GM12875 (cell line): Measurements from ENCODE around the gene RAPH1.

Experiments
- H3K4me3 ChIP-seq: one replicate; pipeline ENCODE4 v1.5.1; 2011; ENCODE audit warnings: low read depth, low read length, control low read depth
- TF ChIP-seq, protein P1 (sequence below): IDR thresholded peaks from 2 replicates; pipeline ENCODE4 v1.5.1; 2011; ENCODE audit warnings: low read depth, mild to moderate bottlenecking, control low read depth, inconsistent platforms, low read length, moderate library complexity, borderline replicate concordance; ENCODE audit not compliant: insufficient read depth

Gene RAPH1

GRCh38 chr2:203361922-203362321 lies 173.2 kb downstream of the RAPH1 start:
- TF ChIP-seq, protein P1, sequence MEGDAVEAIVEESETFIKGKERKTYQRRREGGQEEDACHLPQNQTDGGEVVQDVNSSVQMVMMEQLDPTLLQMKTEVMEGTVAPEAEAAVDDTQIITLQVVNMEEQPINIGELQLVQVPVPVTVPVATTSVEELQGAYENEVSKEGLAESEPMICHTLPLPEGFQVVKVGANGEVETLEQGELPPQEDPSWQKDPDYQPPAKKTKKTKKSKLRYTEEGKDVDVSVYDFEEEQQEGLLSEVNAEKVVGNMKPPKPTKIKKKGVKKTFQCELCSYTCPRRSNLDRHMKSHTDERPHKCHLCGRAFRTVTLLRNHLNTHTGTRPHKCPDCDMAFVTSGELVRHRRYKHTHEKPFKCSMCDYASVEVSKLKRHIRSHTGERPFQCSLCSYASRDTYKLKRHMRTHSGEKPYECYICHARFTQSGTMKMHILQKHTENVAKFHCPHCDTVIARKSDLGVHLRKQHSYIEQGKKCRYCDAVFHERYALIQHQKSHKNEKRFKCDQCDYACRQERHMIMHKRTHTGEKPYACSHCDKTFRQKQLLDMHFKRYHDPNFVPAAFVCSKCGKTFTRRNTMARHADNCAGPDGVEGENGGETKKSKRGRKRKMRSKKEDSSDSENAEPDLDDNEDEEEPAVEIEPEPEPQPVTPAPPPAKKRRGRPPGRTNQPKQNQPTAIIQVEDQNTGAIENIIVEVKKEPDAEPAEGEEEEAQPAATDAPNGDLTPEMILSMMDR: no peak
- H3K4me3 ChIP-seq: no peak overlapping the region

DNA sequence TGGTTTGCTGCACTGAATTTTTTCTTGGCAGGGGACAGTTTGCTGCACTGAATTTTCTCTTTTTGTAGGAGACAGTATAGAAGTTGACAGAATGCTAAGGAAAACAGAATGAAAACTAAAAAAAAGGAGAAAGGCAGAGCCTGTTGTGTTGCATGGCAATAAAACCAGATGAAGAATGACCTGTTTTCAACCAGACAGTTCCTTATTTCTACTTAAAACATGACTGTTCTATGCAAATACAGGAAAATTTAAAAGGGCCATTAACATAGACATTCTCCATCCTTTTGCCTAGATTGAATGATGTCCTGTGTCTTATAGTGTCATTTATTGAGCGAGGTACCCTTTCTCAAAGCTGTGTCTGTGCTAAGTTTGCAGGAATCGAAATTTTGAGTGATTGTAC lies 173.6 kb downstream of the RAPH1 start:
- TF ChIP-seq, protein P1: no peak
- H3K4me3 ChIP-seq: no peak overlapping the region

DNA sequence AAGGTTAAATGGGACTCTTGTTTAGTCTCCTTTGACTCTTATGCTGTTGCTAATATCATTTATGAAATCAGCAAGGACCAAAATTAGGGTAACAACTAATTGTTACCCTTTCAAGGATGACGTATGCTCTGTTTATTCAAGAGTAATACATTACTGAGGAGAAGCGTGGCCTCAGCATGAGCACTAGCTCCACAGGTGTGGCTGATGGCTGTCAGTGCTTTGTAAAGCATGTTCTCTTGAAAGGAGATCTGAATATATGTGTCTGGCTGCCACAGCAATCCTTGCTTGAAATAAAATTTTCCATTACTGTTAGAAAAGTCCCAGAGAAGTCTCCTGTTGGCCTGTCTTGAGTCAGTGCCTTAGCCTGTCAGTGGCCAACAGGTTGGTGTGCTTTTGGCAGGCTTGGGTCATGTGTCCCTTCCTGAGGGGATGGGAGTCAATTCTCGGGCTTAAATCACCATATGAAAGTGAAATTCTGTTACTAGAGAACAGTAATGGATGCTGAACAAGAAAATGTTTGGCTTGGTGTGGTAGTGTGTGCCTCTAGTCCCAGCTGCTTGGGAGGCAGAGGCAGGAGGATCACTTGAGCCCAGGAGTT lies 174.2 kb downstream of the RAPH1 start:
- H3K4me3 ChIP-seq: no peak overlapping the region
- TF ChIP-seq, protein P1: no peak

DNA sequence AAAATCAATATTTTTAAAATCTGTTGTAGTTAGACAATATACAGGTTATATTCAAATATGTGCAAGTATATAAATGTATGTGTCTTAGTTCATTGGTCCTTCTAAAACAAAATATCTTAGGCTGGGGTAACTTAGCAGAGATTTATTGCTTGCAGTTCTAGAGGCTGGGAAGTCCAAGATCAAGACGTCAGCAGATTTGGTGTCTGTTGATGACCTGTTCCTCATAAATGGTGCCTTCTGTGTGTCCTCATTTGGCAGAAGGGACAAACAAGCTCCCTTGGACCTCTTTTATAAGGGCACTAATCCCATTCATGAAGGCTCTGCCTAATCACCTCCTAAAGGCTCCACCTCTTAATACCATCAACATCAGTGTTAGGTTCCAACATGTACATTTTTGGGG lies 175.7 kb downstream of the RAPH1 start:
- TF ChIP-seq, protein P1: no peak

DNA sequence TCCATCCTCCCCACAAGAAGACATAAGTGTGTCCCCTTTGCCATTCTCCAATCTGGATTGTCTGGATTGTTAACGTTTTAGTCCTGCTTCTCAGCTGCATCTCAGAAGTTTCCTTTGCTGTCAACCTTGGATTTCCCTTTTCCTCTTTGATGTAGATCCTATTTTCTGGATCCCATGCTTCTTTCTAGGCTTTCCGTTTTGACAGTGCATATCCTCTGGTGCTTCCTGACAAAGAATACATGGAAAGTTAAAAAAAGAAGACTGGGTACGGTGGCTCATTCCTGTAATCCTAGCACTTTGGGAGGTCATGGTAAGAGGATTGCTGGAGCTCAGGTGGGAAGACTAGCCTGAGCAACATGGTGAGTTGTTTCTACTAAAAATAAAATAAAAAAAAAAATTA lies 180.1 kb downstream of the RAPH1 start:
- H3K4me3 ChIP-seq: no peak overlapping the region
- TF ChIP-seq, protein P1: no peak

More for the DNA sequence above, 175.7 kb downstream of the RAPH1 start:
- no peak overlapping the region for H3K4me3 ChIP-seq

- TF ChIP-seq, protein P1: no peak
- no peak overlapping the region for H3K4me3 ChIP-seq
Observed at GRCh38 chr2:203352604-203353255, 182.4 kb downstream of the RAPH1 start.

DNA sequence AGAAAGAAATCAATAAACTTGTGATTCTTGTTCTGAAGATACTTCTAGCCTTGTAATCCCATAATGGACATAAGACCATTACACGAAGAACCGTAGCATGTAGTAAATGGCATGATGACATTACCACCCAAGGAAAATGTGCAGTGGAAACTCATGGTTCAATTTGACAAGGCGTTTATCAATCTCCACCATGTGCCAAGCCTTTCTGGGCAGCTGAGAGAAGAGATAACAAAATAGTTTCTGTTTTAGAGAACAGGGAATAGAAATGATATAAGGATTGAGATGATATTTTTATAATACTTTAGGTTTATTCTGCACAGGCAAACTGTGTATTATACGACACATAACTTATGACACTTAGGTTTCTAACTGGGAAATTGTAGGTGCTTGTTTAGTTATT lies 187.7 kb downstream of the RAPH1 start:
- H3K4me3 ChIP-seq: no peak overlapping the region
- TF ChIP-seq, protein P1: no peak
